ENCODE results near the gene PPP2R3A.
"Not testable (repeated sequence)": the region's sequence is repeated elsewhere in the genome, so short reads cannot be mapped to it uniquely, and the experiment has no call there.

Gene PPP2R3A

DNA sequence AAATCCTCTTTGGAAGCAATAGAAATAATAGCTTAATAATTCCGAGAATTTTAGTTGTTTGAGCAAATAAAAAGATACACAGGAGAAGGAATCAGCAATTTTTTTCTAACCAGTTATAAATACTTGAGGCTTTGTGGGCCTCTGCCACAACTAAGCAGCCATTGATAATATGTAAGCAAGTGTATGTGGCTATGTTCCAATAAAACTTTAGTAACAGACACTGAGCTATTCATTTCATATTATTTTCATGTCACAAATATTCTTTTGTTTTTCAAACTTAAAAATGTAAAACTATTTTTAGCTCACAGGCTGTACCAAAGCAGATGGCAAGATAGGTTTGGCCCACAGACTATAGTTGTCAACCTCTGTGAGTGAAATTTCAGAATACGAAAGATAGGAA is 145.0 kb downstream of the PPP2R3A start:
- DNase-seq: no peak

GRCh38 chr3:136114421-136114820 is 148.9 kb downstream of the PPP2R3A start:
- DNase-seq: no peak

GRCh38 chr3:136119332-136119731 is 153.8 kb downstream of the PPP2R3A start:
- not testable (repeated sequence) for DNase-seq

- DNase-seq: not testable (repeated sequence)
Observed at GRCh38 chr3:136119783-136120182, 154.3 kb downstream of the PPP2R3A start.

- DNase-seq: no peak
Observed at GRCh38 chr3:136120373-136121348, 155.1 kb downstream of the PPP2R3A start.

GRCh38 chr3:136122006-136122405 is 156.5 kb downstream of the PPP2R3A start:
- no peak for DNase-seq

DNA sequence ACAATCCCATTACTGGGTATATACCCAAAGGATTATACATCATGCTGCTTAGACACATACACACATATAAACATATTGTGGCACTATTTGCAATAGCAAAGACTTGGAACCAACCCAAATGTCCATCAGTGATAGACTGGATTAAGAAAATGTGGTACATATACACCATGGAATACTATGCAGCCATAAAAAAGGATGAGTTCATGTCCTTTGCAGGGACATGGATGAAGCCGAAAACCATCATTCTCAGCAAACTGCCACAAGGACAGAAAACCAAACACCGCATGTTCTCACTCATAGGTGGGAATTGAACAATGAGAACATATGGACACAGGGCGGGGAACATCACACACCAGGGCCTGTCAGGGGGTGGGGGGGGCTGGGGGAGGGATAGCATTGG is 166.1 kb downstream of the PPP2R3A start:
- DNase-seq: not testable (repeated sequence)

- no peak for DNase-seq
Observed at GRCh38 chr3:136134091-136134490, 168.6 kb downstream of the PPP2R3A start.

DNA sequence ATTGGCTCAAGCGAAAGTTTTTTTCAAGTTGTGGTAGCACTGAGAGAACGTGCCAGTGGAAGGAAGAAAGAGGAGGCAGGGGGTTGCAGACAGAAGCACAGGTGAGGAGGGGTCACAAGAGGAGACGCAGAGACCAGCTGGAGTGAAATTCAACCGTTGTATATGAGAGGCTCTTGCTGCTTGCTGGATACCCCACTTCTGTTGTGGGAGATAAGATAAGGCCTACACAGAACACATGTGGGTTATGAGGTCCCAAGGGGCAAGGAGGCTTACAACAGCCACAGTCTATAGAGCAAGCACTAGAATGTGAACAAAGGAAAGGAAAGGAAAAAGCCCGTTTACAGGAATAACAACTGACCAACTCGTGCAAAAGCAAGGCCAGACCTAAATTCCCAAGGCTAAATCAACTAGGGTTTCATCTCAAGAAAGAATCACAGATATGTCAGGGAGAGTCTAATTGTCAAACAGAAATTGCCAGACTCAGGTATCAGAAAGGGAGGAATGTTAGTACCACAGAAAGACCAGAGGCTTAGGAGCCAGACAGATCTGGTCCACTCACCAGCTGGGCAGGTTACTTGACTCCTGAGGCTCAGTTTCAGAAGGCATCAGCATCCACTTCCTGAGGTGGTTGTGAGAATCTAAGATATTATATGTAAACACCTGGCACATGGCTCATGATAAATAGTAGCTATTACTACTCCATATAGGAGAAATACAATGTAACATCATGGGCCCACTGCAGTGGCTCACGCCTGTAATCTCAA is 169.7 kb downstream of the PPP2R3A start:
- no peak for DNase-seq

DNA sequence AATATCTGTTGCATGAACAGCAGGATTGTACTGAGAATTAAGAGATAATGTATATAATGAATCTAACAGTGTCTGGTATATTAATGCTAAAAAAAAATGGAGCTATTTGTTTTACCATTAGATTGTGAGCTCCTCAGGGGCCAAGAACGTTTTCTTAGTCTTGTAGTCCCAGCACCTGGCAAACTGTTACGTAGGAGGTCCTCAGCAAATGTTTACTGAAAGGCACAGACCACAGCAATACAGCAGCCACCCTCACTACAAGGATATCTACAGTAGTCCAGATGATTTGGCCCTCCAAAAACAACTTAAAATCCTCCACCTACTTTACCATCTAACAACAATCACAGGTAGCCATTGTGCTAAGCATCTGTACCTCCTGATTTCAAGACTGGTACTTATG is 170.9 kb downstream of the PPP2R3A start:
- no peak for DNase-seq

DNA sequence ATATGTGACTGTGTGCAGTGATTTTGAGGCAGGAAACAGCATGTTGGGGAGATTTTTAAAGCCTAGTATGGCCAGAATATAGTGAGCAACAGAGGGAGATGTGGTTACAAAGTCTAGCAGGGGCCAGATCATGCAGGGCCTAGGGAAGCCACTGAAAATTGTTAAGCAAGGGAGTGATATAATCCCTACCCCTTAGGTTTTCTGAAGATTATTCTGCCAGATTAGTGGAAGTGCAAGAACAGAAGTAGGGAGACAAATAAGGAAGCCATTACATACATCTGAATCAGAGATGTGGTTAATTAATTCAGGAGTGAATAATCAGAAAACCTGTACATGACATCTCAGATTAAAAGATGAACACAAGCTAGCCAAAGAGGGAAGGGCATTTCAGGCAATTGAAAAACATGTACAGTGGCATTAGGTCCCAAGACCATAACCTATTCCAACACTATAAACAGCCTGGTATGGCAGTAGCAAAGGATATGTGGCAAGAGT is 175.8 kb downstream of the PPP2R3A start:
- no peak for DNase-seq

GRCh38 chr3:136141891-136142290 is 176.4 kb downstream of the PPP2R3A start:
- DNase-seq: no peak

GRCh38 chr3:136142592-136142991 is 177.1 kb downstream of the PPP2R3A start:
- DNase-seq: peak; percentile 51

GRCh38 chr3:136144397-136144796 is 178.9 kb downstream of the PPP2R3A start:
- not testable (repeated sequence) for DNase-seq

GRCh38 chr3:136146981-136147729 is 181.6 kb downstream of the PPP2R3A start:
- no peak for DNase-seq

DNA sequence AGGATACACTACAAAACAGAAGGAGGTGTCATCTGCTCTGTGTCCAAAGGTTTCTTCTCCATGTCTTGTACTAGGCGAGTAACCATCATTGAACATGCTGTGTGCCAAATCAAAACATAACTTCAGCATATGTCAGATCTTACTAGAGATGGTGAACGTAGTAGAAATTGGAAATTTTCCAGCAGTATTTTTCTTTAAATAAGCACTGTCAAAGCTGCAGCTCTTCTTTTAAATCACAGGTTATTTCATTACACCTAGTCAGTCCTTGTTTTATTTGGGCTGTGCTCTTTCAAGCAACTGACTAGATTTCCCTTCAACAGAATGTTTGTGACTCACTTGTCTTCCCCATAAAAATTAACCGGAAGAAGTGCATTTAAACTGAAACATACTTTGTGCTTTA is 184.1 kb downstream of the PPP2R3A start:
- DNase-seq: peak; percentile 45

DNA sequence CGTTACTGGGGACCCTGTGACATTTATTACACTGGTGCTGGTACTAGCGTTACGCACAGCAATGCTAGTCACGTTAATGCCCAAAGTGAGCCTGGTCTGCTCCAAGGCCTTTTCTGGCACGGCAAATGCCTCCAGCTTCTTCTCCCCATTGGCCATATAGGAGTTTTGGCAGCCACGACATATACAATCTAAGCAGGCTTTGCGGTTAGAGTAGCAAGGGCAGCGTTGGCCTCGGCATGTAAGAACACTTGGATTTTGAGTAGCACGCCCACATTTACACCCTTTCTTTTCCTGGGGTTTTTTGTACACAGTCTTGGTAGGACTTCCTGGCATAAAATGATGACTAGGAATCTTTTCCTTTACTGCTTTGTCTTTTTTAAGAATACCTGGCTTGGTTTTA is 185.7 kb downstream of the PPP2R3A start:
- no peak for DNase-seq

- DNase-seq: peak; percentile 16
Observed at GRCh38 chr3:136152176-136152843, 186.8 kb downstream of the PPP2R3A start.

DNA sequence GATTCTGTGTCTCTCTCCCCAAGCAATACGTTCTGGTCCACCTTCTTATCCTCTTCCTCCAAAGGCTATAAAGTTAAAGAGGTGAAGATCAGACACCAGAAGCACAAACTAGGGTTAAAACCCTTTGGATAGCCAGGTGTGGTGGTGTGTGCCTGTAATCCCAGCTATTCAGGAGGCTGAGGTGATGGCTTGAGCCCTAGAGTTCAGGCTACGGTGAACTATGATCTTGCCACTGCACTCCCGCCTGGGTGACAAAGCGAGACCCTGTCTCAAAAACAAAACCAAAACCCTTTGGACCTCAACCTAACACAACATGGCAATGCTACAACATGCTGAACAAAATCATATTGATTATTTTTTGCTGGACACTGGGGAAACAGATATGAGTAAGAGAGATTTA is 187.4 kb downstream of the PPP2R3A start:
- DNase-seq: no peak

GRCh38 chr3:136161516-136161915 is 196.0 kb downstream of the PPP2R3A start:
- no peak for DNase-seq

- DNase-seq: no peak
Observed at GRCh38 chr3:136162322-136162721, 196.8 kb downstream of the PPP2R3A start.

GRCh38 chr3:136163607-136164006 is 198.1 kb downstream of the PPP2R3A start:
- DNase-seq: not testable (repeated sequence)

Data from activated CD4-positive, alpha-beta T cell treated with anti-CD3 and anti-CD28 coated beads, Interleukin-2, amount 50 U/mL, for 16 hours (primary cell).